GM19438 (cell line): Measurements from ENCODE around the gene GLRX.
A peak's percentile ranks its signal among the peaks of the same experiment; 100 is the strongest.

Experiments
- ATAC-seq: cut with Tn5 transposase; IDR thresholded peaks from one replicate; pipeline ENCODE4 v1.9.1; 2021; ENCODE audit warnings: low read depth; ENCODE audit not compliant: unreplicated experiment

GLRX gene, protein sequence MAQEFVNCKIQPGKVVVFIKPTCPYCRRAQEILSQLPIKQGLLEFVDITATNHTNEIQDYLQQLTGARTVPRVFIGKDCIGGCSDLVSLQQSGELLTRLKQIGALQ

DNA sequence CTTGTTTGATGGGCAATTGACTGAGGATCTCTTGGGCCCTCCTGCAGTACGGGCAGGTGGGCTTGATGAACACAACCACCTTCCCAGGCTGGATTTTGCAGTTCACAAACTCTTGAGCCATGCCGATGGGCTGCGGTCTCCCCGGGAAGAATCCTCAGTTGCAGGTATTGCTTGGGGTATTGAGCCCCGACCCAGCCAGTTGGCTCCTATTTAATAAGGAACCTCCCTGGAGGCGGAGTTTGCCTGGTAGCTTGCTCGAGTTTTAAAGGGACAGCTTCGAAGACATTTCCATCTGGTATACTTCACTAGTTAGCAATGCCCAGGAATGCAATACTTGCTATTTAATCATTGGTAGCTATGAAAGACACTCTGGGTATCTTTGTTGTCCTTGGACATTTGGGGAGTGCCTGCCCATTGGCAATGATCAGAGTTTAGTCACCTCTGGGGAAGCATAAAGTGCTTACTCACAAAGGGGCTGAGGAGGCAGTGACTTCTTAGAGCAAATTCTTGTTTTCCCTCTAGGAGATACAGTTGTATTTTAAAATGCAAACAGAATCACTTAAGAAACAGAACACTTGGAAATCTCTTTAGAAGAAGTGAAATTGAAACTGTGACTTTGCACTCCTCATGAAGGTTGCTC is at the start of gene GLRX:
TSS of gene GLRX (minus strand) at position 185 of the 640 bp plus-strand sequence. CDS start at position 121, 64 bp downstream.
- peak; percentile 36 for ATAC-seq

DNA sequence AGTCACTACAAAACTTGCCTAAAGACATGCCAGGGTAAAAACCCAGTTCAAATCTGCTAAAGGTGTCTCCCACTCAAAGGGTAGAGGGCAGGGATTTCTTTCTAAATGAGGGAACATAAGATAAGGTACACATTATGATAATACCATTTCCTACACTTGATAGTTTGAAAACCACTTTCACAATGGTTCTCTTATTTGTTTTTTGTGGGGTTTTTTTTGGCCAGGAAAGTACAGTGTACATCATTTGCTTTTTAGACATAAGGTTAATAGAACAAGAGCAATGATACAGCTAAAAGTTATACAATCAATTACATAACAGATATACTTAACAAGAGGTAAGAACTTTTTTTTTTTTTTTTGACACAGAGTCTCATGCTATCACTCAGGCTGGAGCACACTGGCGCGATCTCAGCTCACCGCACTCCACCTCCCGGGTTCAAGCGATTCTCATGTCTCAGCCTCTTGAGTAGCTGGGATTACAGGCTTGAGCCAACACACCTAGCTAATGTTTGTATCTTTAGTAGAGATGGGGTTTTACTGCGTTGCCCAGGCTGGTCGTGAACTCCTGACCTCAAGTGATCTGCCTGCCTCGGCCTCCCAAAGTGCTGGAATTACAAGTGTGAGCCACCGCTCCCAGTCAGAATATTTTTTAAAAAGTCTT is 48.8 kb upstream of the GLRX start:
- no peak for ATAC-seq

DNA sequence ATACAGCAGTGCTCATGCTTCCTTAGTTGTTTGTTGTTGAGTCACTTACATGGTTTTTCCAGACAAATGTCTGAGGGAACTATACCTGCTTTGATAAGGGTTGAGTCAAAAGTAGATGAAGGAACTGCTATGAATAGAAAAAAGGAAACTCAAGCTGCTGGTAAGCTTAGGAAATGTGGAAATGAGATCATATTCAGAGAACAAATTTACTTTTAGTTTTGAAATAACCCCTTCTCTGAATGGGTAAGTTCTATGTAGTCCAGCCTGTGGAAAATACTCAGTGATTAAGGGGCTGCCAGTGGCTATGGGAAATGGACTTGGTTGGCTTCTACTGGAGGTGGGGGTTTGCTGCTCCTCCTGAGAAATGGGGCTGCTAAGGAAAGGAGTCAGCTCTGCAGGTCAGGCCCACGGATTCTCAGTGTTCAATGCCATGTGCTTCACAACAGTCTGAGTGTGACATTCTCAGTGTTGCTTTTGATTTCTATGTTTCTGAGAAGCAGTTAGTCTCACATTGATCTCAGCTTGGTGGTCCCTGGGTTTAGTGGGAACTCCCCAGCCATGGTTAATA is 47.7 kb upstream of the GLRX start:
- ATAC-seq = peak; percentile 61

DNA sequence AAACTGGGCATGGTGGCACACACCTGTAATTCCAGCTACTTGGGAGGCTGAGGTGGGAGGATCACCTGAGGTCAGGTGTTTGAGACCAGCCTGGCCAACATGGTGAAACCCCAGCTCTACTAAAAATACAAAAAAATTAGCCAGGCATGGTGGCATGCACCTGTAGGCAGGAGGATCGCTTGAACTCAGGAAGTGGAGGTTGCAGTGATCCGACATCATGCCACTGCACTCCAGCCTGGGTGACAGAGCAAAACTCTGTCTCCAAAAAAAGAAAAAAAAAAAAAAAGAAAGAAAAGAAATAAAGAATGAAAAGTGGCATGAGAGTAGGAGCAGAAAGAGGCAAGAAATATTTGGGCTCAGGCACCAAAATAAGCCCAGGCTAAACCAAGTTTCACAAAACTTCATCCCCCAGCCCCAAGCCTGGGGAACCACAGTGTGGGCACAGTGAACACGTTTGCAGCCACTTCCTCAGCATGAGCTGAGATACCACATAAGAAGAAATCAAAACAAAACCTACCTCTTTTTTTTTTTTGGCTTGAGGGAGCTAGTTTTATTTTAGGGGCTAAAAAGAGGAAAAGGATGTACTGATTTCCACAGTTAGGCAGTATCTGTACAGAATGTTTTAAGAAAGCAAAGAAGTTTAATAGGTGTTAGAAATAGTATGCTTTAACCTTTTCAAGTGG is 46.8 kb upstream of the GLRX start:
- peak; percentile 43 for ATAC-seq

DNA sequence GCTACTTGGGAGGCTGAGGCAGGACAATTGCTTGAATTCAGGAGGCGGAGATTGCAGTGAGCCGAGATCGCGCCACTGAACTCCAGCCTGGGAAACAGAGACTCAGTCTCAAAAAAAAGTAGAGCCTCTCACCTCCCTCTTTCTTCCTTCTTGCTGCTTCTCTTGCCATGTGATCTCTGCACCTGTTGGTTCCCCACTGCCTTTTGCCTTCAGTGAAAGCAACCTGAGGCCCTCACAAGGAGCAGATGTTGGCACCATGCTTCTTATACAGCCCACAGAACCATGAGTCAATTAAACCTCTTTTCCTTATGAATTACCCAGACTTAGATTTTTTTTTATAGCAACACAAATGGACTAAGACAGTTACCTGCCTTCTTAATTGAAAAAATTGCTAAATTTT is 45.6 kb upstream of the GLRX start:
- no peak for ATAC-seq

DNA sequence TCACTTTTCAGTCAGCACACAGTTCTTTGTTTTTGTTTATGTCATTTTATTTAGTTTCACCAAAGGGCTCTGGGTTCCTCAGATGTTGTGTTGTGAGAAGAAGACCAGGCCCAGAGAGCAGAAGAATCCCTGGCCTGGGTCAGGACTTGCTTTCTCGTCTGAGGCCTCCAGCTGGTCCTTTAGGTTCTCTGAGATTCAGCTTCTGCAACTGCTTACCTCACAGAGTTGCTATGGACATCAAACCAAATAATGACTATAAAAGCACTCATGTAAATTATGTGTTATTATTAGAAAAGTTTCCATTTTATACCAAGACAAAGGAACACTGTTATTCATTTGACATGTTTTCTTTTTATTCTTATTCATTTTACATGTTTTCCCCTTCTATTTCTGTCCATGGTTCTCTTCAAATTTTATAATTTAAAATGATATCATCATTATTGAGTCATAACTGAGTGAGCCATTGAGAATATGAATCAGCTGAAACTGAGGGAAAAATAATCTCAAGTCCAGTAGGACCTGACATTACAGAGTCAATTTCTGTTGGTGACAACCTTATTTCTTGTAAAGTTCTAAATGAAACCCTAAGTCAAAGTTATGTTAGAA is 44.0 kb upstream of the GLRX start:
- no peak for ATAC-seq

DNA sequence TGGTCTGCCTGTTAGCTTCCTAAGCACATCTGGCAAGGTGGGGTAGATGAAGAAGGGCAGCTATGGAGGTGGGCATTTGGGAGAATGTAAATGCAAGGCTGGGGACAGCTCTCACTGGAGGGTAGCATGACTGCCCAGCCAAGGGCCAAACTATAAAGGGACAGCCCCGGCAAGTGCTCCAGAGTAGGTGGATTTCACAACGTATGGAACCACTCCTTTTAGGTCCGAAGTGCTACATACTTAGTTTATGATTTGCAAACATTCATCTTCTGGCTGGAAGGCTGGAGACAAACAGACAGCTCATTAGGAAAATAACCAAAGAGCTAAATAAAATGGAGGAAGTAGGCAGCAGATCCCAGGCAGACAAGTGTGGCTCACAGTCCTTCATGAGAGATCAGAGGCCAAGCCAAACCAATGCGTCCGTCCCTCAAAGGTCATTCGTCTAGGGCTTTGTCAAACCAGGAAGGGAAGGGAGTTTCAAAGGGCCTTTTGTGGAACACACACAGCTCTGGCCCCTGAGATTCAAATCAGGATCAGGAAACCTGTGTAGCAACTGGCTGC is 42.5 kb upstream of the GLRX start:
- ATAC-seq = no peak

DNA sequence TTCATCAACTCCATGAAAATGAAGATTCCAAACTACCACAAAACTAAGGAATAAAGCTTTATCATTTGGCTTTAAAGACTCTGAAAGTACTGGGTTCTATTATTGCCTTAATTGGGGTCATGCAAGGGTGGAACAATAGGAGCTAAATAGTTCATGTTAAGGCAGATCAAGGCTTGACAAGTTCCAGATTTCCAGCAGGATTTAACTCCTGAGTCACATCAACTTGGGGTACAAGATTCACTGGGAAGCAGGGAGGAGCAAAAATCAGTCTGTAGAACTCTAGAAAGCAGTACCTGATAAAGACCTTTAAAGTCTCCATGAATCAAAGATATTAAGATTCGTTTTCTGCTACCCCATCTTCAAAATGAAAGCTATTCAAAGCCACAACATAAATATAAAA is 41.9 kb upstream of the GLRX start:
- ATAC-seq = no peak

DNA sequence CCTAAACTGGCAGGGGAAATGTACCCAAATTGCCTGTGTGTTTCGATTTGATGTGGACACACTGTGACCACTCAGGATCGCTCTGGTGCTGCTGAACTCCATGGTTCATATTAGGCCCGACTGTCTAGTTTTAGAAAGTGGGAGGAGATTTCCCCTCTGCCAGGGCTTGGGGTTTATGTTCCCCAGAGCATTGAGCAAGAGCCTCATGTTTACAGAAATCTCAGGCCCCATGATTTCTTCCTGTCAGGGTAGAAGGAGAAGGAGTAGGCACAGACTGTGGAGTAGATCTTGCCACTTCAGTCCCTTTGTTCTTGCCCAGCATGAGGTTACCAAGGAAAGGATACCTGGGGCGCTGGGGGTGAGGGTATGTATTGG is 40.8 kb upstream of the GLRX start:
- no peak for ATAC-seq

DNA sequence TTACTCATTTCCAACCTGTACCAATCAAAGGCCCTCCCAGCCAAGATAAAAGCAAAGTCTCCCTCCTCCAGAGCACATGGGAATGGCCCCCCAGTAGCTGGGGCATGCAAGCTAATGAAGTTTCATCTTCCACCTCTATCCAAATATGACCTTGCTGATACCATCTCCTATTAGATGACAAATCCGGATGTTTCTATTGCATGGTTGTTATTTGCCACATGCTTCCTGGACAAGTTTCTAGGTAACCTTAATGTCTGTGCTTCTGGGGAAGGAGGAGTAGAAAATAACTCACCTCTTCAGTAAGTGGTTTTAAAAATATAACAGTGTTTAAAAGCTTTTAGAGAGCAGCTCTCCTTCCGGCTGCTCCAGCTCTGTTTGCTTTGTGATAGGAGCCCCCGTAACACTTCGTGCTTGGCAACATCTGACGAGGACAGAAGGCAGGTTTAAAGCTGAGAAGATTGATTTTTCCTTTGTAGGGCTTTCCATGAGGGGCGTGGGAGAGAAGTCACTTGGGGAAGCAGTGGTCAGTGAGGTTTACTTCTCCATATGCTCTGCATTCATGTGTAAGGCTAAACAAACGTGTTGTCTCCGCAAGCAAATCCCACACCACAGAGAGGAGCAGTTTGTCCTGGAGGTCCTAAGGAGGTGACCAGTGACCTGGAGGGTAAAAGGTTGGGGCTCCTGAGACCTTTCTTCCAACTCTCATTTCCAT is 40.3 kb upstream of the GLRX start:
- no peak for ATAC-seq

DNA sequence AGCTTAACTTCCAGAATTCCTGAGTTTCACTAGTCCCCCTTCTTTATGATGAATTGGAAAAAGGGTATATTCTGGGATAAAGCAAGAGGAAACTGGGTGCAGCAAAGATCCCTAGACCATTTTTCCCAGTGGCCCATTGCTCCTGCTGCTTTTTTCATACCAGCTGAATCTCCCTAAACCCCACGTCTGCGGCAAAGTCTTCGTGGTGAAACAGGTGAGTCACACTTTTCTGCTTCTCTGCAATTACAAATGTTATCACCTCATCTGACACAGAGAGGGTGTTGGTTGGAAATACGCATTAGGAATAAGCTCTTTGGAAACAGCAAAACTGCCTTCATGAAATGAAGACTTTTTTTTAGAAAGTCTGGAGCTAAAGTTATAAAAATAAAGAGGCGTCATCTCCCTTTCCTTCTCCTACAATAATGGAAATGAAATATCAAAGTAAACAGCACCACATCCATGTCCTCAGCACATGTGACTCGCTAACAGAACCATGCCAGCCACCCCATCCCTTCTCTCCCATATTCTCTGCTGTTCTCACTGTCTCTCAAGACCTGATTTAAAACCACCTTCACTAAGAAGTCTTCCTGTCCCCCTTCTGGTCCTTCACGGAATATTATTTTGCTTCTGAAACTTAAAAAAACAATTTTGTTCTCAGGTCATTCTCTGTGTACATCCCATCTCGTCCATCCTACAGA is 39.5 kb upstream of the GLRX start:
- no peak for ATAC-seq

DNA sequence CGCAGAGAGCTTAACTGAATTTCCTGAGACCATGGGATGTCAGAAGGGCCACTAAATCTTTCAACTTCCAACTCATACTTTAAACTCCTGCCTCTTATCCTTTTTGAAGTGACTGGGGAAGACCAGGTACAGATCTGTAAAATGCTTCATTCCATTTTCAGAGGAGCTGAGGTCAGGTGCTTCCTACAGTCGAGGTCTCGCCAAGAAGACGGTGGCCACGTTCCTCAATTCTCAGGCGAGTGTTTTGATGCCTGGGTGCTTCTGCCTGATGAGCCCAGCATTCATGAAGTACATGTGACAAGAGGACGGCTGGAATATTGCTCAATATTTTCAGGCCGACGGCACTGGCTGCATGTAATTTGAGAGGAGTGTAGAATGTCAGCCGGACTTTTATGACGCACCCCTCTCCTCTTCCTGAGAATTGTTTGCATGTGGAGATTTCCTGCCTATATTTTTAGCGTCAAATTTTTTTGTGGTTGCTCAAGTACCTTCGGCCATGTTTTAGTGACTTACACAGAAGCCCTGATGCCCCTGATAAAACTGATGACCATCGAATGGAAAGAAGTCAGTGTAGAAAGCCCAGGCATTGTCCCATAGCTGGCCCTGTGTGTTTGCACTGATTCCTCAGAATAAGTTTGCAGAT is 38.8 kb upstream of the GLRX start:
- no peak for ATAC-seq

DNA sequence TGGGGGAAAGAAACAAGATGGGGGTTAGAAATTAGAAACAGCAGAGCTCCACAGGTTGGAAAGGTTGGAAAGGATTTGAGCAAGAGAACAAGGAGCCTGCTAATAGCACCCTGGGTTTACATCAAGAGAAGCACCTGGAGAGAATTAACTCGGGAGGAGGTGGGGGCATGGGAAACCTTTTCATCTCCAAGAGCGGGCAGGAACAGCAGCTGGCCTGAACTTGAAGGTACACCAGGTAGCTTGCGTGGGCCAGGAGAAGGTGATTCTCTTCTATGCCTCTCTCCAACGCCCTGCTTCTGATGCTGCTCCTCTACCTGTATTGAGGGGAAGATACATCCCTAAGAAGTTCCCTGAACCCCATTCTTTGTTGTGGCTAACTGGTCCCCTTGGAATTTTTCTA is 37.1 kb upstream of the GLRX start:
- ATAC-seq = no peak

DNA sequence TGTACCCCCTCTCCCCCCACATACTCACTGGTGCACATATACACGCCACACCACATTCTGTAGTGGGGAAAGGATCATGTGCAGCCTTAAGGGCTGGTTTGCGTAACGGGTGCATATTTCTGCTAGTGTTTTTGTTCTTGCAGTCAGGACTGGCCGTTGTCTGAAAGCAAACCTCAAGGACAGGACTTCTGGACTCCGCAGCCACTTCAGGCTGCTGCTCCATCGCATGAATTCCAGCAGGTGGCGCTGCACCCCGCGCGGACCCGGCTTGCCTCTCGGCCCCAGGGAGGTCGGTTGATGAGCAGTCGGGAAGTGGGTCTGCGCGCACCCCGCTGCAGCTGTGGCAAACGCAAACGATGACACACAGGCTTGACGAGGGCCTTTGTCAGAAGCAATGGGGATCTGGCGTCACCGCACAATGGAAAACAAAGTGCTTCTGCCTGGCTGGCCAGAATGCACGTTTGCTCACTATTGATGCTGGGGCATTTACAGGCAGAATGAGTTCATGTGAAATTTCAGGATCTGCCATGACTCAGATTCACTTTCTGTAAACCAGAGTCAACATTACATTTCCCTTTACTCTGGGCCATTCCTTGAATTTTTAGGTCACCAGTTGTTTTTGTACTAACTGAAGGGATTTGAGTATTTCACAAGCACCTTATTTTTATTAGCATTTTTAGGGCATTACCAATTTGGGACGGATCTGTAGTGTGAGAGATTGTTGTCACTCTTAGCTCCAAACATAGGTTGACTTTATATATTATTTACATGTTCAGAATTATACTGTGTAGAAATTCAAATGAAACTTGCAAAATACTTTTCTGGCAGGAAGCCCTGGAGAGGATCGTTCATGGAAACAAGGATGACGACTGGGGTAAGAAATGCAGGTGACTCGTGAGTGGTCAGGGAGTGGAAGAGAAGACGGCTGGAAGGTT is 36.4 kb upstream of the GLRX start:
- peak; percentile 93 for ATAC-seq

DNA sequence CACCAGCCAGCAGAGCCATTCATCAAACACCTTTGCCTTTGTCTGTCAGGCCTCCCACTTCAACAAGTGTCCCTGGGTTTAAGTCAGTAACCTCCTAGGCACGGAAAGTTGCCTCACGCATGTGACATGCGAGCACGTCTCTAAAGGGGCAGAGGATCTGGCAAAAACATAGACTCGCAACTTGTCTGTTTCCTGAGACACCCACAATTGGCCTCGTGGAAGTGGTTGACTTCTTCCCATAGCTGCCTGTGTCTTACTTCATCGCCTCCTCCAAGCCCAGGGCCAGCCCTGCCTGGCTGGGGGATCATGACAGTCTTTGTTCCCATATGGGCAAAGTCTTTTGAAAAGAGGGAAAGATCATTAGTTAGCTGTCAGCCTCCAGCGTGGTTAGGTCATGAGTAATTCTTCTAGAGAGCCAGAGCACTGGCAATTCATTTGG is 35.5 kb upstream of the GLRX start:
- ATAC-seq = no peak

DNA sequence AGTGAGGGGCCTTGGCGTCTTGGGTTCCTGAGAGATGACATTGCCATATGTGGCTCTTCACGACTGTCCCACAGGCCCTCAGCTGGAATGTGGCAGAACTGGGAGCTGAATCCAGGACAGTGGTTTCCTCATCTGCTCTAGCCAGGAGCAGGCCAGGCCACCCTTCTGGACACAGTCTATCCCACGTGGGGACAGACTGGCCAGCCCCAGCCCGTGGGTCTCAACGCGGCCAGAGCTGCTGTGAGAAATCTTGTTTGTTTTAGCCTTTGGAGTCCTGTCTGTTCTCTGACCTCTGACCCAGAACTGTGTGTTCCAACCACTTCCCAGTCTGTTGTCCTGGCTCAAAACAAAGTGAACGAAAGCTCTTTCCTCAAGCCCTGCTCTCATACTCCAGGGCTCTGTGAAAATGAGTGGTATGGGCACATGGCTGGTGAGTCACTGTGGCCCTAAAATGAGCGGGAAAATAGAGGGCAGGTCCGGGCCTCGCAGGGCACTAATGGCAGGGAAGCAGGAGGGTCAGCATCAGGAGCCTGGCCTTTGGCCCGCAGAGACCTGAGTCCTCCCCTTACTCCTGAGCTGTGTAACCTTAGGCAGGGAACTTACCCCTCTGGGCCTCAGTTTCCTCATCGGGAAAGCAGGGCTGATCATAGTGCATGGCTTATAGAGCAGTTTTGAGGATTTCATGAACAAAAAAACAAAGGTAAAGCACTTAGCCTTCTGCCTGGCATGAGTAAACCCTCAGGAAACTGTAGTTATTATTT is 34.8 kb upstream of the GLRX start:
- no peak for ATAC-seq

DNA sequence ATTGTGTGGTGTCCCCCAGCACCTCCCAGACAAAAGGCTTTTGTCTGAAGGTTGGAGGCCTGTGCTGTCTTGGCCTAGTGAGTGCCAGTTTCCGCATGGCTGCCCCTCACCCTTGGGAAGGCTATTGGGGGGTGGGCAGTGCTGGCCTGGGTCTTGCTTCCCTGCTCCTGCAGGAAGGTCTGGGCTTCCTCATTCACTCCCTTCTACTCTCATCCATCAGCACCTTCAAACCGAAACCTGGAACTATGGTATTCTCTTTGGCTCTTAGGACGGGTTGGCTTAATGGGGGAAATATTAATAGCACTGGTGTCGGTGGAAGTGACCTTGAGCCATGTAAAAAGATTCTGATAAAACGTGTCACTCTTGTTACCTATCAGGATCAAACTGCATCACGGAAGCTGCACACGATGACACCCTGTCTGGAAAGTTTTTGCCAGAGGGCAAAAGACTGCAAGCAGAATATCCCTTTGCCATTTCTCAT is 34.0 kb upstream of the GLRX start:
- no peak for ATAC-seq
